K562 (cell line): Measurements from ENCODE around the gene ROBO1. TPM values are rescaled to one million over a fixed set of nuclear protein-coding genes. Genes with fewer than 3 reads are reported as not detected.

ENCODE experiments used
- ATAC-seq: fragments of 200-7000 bp; cut with Tn5 transposase; 3 replicates; pipeline ENCODE4 v1.9.1; 2020; ENCODE audit warnings: moderate library complexity
- BruUV-seq: library from RNA; stranded (reverse); fragments of 400-500 nt; replicated peaks from 2 replicates; lab custom pipeline; 2021; lab: Mats Ljungman, UMichigan
- CTCF ChIA-PET: fragments of 300-600 bp; formaldehyde crosslinking; extraction: SDS; loops from one replicate; lab custom pipeline; 2021; ENCODE audit warnings: low intra/inter-chr PET ratio; lab: Yijun Ruan, JAX
- POLR2A ChIA-PET: fragments of 300-600, 350-650 bp; sonication (Branson Sonifier 250); formaldehyde crosslinking; extraction: SDS; loops from one replicate; lab custom pipeline; 2021; ENCODE audit warnings: antibody characterized with exemption, inconsistent platforms; lab: Yijun Ruan, JAX
- DNase-seq, 4 experiments: peaks; one replicate each; pipeline versions ENCODE4 v3.0.0 to v3.0.0-alpha.2; 2011 to 2018; ENCODE audit warnings: low spot score in 3 of 4, mixed read lengths in 3 of 4; ENCODE audit errors: extremely low read depth in 1 of 4
- FAIRE-seq: peaks from 2 replicates; lab custom pipeline; 2011; peaks lifted over from hg19 to GRCh38; lab: Jason Lieb, UNC
- H2AFZ ChIP-seq: 2 replicates; pipeline ENCODE4 v1.6.0; 2011; ENCODE audit warnings: low read depth, low read length, control low read depth, inconsistent platforms
- H3K27ac ChIP-seq: fragments of 200-600 bp; 3 replicates; pipeline ENCODE4 v1.8.0; 2011; ENCODE audit warnings: low read depth, mild to moderate bottlenecking, control low read depth, inconsistent platforms, low read length, moderate library complexity, mixed read lengths; ENCODE audit errors: extremely low read depth
- H3K27me3 ChIP-seq, 2 experiments: fragments of 300-600 bp in 1 of 2; 2 replicates in 1 of 2; 3 replicates in 1 of 2; pipeline versions ENCODE4 v1.6.0 to v1.8.0; 2011; ENCODE audit warnings: inconsistent platforms in 2 of 2, low read length in 2 of 2, mild to moderate bottlenecking in 1 of 2, mixed read lengths in 1 of 2, moderate library complexity in 1 of 2; ENCODE audit not compliant: control insufficient read depth in 2 of 2, insufficient read depth in 2 of 2
- H3K36me3 ChIP-seq: fragments of 300-600 bp; 3 replicates; pipeline ENCODE4 v1.8.0; 2011; ENCODE audit warnings: mild to moderate bottlenecking, low read length, inconsistent platforms; ENCODE audit not compliant: control insufficient read depth, insufficient read depth
- H3K4me1 ChIP-seq, 2 experiments: fragments of 200-600 bp in 1 of 2; replicated peaks in 1 of 2; 2 replicates in 1 of 2; 3 replicates in 1 of 2; pipeline versions ENCODE4 v1.5.1 to v1.8.0; 2011; ENCODE audit warnings: inconsistent platforms in 2 of 2, low read length in 2 of 2, mild to moderate bottlenecking in 1 of 2, mixed read lengths in 1 of 2, moderate library complexity in 1 of 2; ENCODE audit not compliant: control insufficient read depth in 2 of 2, insufficient read depth in 2 of 2
- H3K4me2 ChIP-seq: 2 replicates; pipeline ENCODE4 v1.6.1; 2011; ENCODE audit warnings: low read length, control low read depth, inconsistent platforms, mixed read lengths; ENCODE audit not compliant: insufficient read depth
- H3K4me3 ChIP-seq: fragments of 200-600 bp; sonication (generic), shearing (Covaris generic); 2 replicates; pipeline ENCODE4 v1.5.1; 2016; ENCODE audit warnings: control low read depth, inconsistent platforms
- H3K79me2 ChIP-seq: fragments of 200-600 bp; 3 replicates; pipeline ENCODE4 v1.8.0; 2011; ENCODE audit warnings: low read length, inconsistent platforms; ENCODE audit not compliant: control insufficient read depth, insufficient read depth
- H3K9ac ChIP-seq, 2 experiments: 2 replicates each; pipeline versions ENCODE4 v1.6.0 to v1.6.1; 2011; ENCODE audit warnings: low read depth in 2 of 2, low read length in 2 of 2, control low read depth in 1 of 2, inconsistent platforms in 1 of 2, mild to moderate bottlenecking in 1 of 2, mixed read lengths in 1 of 2; ENCODE audit not compliant: insufficient read depth in 1 of 2
- H3K9me1 ChIP-seq: one replicate; pipeline ENCODE4 v1.6.0; 2011; ENCODE audit warnings: inconsistent platforms, mild to moderate bottlenecking, low read length, moderate library complexity; ENCODE audit not compliant: control insufficient read depth, insufficient read depth
- H3K9me3 ChIP-seq: replicated peaks from 2 replicates; pipeline ENCODE4 v1.5.1; 2011; ENCODE audit warnings: low read depth, low read length, inconsistent platforms; ENCODE audit not compliant: control insufficient read depth, insufficient read depth
- H4K20me1 ChIP-seq: replicated peaks from 2 replicates; pipeline ENCODE4 v1.6.1; 2011; ENCODE audit warnings: low read length, inconsistent platforms, mixed read lengths; ENCODE audit not compliant: control insufficient read depth, insufficient read depth
- ARNT ChIP-seq, 2 experiments: fragments of 450-650 bp; IDR thresholded peaks; 2 replicates each; pipeline ENCODE4 v1.6.1; 2016; ENCODE audit warnings: mild to moderate bottlenecking in 1 of 2
- HES1 ChIP-seq: fragments of 450-650 bp; IDR thresholded peaks from 2 replicates; pipeline ENCODE4 v1.6.1; 2016; ENCODE audit warnings: low read depth, mild to moderate bottlenecking, moderate library complexity
- ILK ChIP-seq: fragments of 450-650 bp; IDR thresholded peaks from 2 replicates; pipeline ENCODE4 v1.6.1; 2016; ENCODE audit warnings: missing genetic modification characterization, low read depth, mild to moderate bottlenecking, missing compliant biosample characterization, moderate library complexity, borderline replicate concordance
- NEUROD1 ChIP-seq: fragments of 150-350 bp; IDR thresholded peaks from 2 replicates; pipeline ENCODE4 v1.6.1; 2014; ENCODE audit warnings: borderline replicate concordance, low read length, low read depth; ENCODE audit not compliant: partially characterized antibody
- PHF21A ChIP-seq: fragments of 450-650 bp; IDR thresholded peaks from 2 replicates; pipeline ENCODE4 v1.6.1; 2017; ENCODE audit warnings: low read depth, borderline replicate concordance
- PRMT5 ChIP-seq: sonication (generic); formaldehyde crosslinking; IDR thresholded peaks from 2 replicates; pipeline ENCODE4 v1.5.0; 2020; ENCODE audit warnings: missing genetic modification reagents
- PRPF4 ChIP-seq: fragments of 200-400 bp; formaldehyde crosslinking; IDR thresholded peaks from one replicate; pipeline ENCODE4 v1.6.1; 2017; ENCODE audit warnings: low read length, low read depth, mild to moderate bottlenecking; ENCODE audit not compliant: insufficient read depth, poor library complexity, severe bottlenecking
- REST ChIP-seq, 2 experiments: fragments of 450-650 bp; formaldehyde crosslinking in 1 of 2; IDR thresholded peaks; 2 replicates each; pipeline versions ENCODE4 v1.4.0 to v1.6.1; 2014 to 2020; ENCODE audit warnings: mild to moderate bottlenecking in 2 of 2, borderline replicate concordance in 1 of 2, low read depth in 1 of 2
- RFX7 ChIP-seq: fragments of 250-450 bp; sonication (Bioruptor Pico); IDR thresholded peaks from 2 replicates; pipeline ENCODE4 v1.5.1; 2021; ENCODE audit warnings: mild to moderate bottlenecking
- SIN3B ChIP-seq: fragments of 450-650 bp; IDR thresholded peaks from 2 replicates; pipeline ENCODE4 v1.6.1; 2017; ENCODE audit warnings: low read depth, mild to moderate bottlenecking, moderate library complexity
- ZNF507 ChIP-seq: conservative IDR thresholded peaks from 2 replicates; pipeline ENCODE4 v1.6.1; 2017; ENCODE audit warnings: missing genetic modification characterization, missing compliant biosample characterization
- WGBS: fragments of 100-300 bp; shearing (Covaris generic); methylation state at CpG from one replicate; pipeline ENCODE4 v1.1.6; 2016; ENCODE audit warnings: low coverage, mixed read lengths; ENCODE audit not compliant: insufficient coverage; ENCODE audit errors: missing lambda C conversion rate; 5-methylcytosine and 5-hydroxymethylcytosine counted together
- in situ Hi-C: fragments of 300-500 bp; cut with MboI; formaldehyde crosslinking; loops from 4 replicates; pipeline ENCODE4 v1.15.0; 2018; ENCODE audit warnings: inconsistent platforms, mixed read lengths
- intact Hi-C: fragments of 100-400 bp; cut with micrococcal nuclease; formaldehyde crosslinking; loops from 2 replicates; pipeline ENCODE4 v1.14.2; 2022
- polyA plus RNA-seq, 8 experiments: library from polyadenylated mRNA; depleted of rRNA in 4 of 8; stranded (reverse) in 5 of 8; unstranded in 3 of 8; fragments of >200 nt; fragmentation: Nextera tagmentation in 2 of 8; fragmentation: Illumina TruSeq in 1 of 8; extraction: Ambion mirVana in 2 of 8; extraction: Trizol in 1 of 8; gene quantifications; 2 replicates each; pipeline versions ENCODE4 v1.2.1 to v1.2.3, GENCODE V29; 2011 to 2014; ENCODE audit warnings: inconsistent platforms in 1 of 8, missing spikeins in 1 of 8
- total RNA-seq, 7 experiments: library from RNA; depleted of rRNA in 6 of 7; stranded (reverse); fragments of >200 nt in 6 of 7; fragmentation: Illumina TruSeq in 2 of 7; extraction: Trizol in 2 of 7; gene quantifications; 2 replicates each; pipeline versions ENCODE4 v1.2.1 to v1.2.3, GENCODE V29; 2011 to 2021; ENCODE audit warnings: low replicate concordance in 1 of 7

ROBO1 gene
- total and polyA plus RNA-seq, 9 of the 15 experiments (the other 6 are each of a cell fraction or from before 2014, with no cell fraction given), result 0.01 to 0.53 (median 0.17) TPM; not detected in 5

GRCh38 chr3:79726786-79727185 is 41.0 kb downstream of the ROBO1 start (continued):
- TF ChIP-seq PRPF4, result no peak

- no peak overlapping the region for H3K27ac ChIP-seq
- FAIRE-seq (no peak), DNase-seq (no peak), ATAC-seq (no peak)
- intact Hi-C loops, result no loop called here
- no peaks in the 10 kb centered on the region for H3K36me3 ChIP-seq
- H3K9me3 ChIP-seq, result no peaks in the 10 kb centered on the region
- no peak overlapping the region for H3K4me2 ChIP-seq
- CTCF ChIA-PET, result no interaction called here
- H4K20me1 ChIP-seq, result no peaks in the 10 kb centered on the region
- H2AFZ ChIP-seq, result no peak overlapping the region
- no peaks in the 10 kb centered on the region for H3K4me1 ChIP-seq
- H3K27me3 ChIP-seq, result no peaks in the 10 kb centered on the region
- H3K4me3 ChIP-seq, result no peak overlapping the region
- POLR2A ChIA-PET, result no interaction called here
- no peak for TF ChIP-seq RFX7 (CRISPR knock-in tag)
- TF ChIP-seq HES1, result no peak
- TF ChIP-seq SIN3B, result no peak
- TF ChIP-seq ILK, result no peak
- TF ChIP-seq ZNF507 (tag), result no peak
- no peak for TF ChIP-seq PRMT5 (CRISPR knock-in tag)
- TF ChIP-seq REST (IDR thresholded peaks at IDR 0.05; ENCODE audit: borderline replicate concordance), result no peak
- TF ChIP-seq REST (CRISPR knock-in tag; IDR thresholded peaks at IDR 0.05; ENCODE audit: low read depth), result no peak
- TF ChIP-seq NEUROD1, result no peak
- TF ChIP-seq ARNT (IDR thresholded peaks at IDR 0.05), result no peak
- TF ChIP-seq PHF21A, result no peak
- no peaks in the 10 kb centered on the region for H3K79me2 ChIP-seq
- no TSS peak for BruUV-seq
- WGBS, result 0% methylated on average over 9 of the region's 9 CpGs
- no peak overlapping the region for H3K9ac ChIP-seq
- in situ Hi-C loops, result no loop called here
- H3K9me1 ChIP-seq, result no peaks in the 10 kb centered on the region
Observed at GRCh38 chr3:79724206-79724605, 43.6 kb downstream of the ROBO1 start.
